K562 (cell line): ENCODE results near the gene GALNT16. TPM values are rescaled to one million over a fixed set of nuclear protein-coding genes. Genes with fewer than 3 reads are reported as not detected.

Experiments
- ATAC-seq: fragments of 200-7000 bp; cut with Tn5 transposase; 3 replicates; pipeline ENCODE4 v1.9.1; 2020; ENCODE audit warnings: moderate library complexity
- BruUV-seq: library from RNA; stranded (reverse); fragments of 400-500 nt; replicated peaks from 2 replicates; lab custom pipeline; 2021; lab: Mats Ljungman, UMichigan
- CTCF ChIA-PET: fragments of 300-600 bp; formaldehyde crosslinking; extraction: SDS; loops from one replicate; lab custom pipeline; 2021; ENCODE audit warnings: low intra/inter-chr PET ratio; lab: Yijun Ruan, JAX
- POLR2A ChIA-PET: fragments of 300-600, 350-650 bp; sonication (Branson Sonifier 250); formaldehyde crosslinking; extraction: SDS; loops from one replicate; lab custom pipeline; 2021; ENCODE audit warnings: antibody characterized with exemption, inconsistent platforms; lab: Yijun Ruan, JAX
- DNase-seq, 4 experiments: peaks; one replicate each; pipeline versions ENCODE4 v3.0.0 to v3.0.0-alpha.2; 2011 to 2018; ENCODE audit warnings: low spot score in 3 of 4, mixed read lengths in 3 of 4; ENCODE audit errors: extremely low read depth in 1 of 4
- FAIRE-seq: peaks from 2 replicates; lab custom pipeline; 2011; peaks lifted over from hg19 to GRCh38; lab: Jason Lieb, UNC
- H2AFZ ChIP-seq: 2 replicates; pipeline ENCODE4 v1.6.0; 2011; ENCODE audit warnings: low read depth, low read length, control low read depth, inconsistent platforms
- H3K27ac ChIP-seq: fragments of 200-600 bp; 3 replicates; pipeline ENCODE4 v1.8.0; 2011; ENCODE audit warnings: low read depth, mild to moderate bottlenecking, control low read depth, inconsistent platforms, low read length, moderate library complexity, mixed read lengths; ENCODE audit errors: extremely low read depth
- H3K27me3 ChIP-seq, 2 experiments: fragments of 300-600 bp in 1 of 2; 2 replicates in 1 of 2; 3 replicates in 1 of 2; pipeline versions ENCODE4 v1.6.0 to v1.8.0; 2011; ENCODE audit warnings: inconsistent platforms in 2 of 2, low read length in 2 of 2, mild to moderate bottlenecking in 1 of 2, mixed read lengths in 1 of 2, moderate library complexity in 1 of 2; ENCODE audit not compliant: control insufficient read depth in 2 of 2, insufficient read depth in 2 of 2
- H3K36me3 ChIP-seq: fragments of 300-600 bp; 3 replicates; pipeline ENCODE4 v1.8.0; 2011; ENCODE audit warnings: mild to moderate bottlenecking, low read length, inconsistent platforms; ENCODE audit not compliant: control insufficient read depth, insufficient read depth
- H3K4me1 ChIP-seq, 2 experiments: fragments of 200-600 bp in 1 of 2; replicated peaks in 1 of 2; 2 replicates in 1 of 2; 3 replicates in 1 of 2; pipeline versions ENCODE4 v1.5.1 to v1.8.0; 2011; ENCODE audit warnings: inconsistent platforms in 2 of 2, low read length in 2 of 2, mild to moderate bottlenecking in 1 of 2, mixed read lengths in 1 of 2, moderate library complexity in 1 of 2; ENCODE audit not compliant: control insufficient read depth in 2 of 2, insufficient read depth in 2 of 2
- H3K4me2 ChIP-seq: 2 replicates; pipeline ENCODE4 v1.6.1; 2011; ENCODE audit warnings: low read length, control low read depth, inconsistent platforms, mixed read lengths; ENCODE audit not compliant: insufficient read depth
- H3K4me3 ChIP-seq: fragments of 200-600 bp; sonication (generic), shearing (Covaris generic); 2 replicates; pipeline ENCODE4 v1.5.1; 2016; ENCODE audit warnings: control low read depth, inconsistent platforms
- H3K79me2 ChIP-seq: fragments of 200-600 bp; 3 replicates; pipeline ENCODE4 v1.8.0; 2011; ENCODE audit warnings: low read length, inconsistent platforms; ENCODE audit not compliant: control insufficient read depth, insufficient read depth
- H3K9ac ChIP-seq, 2 experiments: 2 replicates each; pipeline versions ENCODE4 v1.6.0 to v1.6.1; 2011; ENCODE audit warnings: low read depth in 2 of 2, low read length in 2 of 2, control low read depth in 1 of 2, inconsistent platforms in 1 of 2, mild to moderate bottlenecking in 1 of 2, mixed read lengths in 1 of 2; ENCODE audit not compliant: insufficient read depth in 1 of 2
- H3K9me1 ChIP-seq: one replicate; pipeline ENCODE4 v1.6.0; 2011; ENCODE audit warnings: inconsistent platforms, mild to moderate bottlenecking, low read length, moderate library complexity; ENCODE audit not compliant: control insufficient read depth, insufficient read depth
- H3K9me3 ChIP-seq: replicated peaks from 2 replicates; pipeline ENCODE4 v1.5.1; 2011; ENCODE audit warnings: low read depth, low read length, inconsistent platforms; ENCODE audit not compliant: control insufficient read depth, insufficient read depth
- H4K20me1 ChIP-seq: replicated peaks from 2 replicates; pipeline ENCODE4 v1.6.1; 2011; ENCODE audit warnings: low read length, inconsistent platforms, mixed read lengths; ENCODE audit not compliant: control insufficient read depth, insufficient read depth
- CTBP1 ChIP-seq: fragments of 450-650 bp; IDR thresholded peaks from 2 replicates; pipeline ENCODE4 v1.6.1; 2016; ENCODE audit warnings: borderline replicate concordance
- HMGXB4 ChIP-seq: sonication (generic); formaldehyde crosslinking; IDR thresholded peaks from 2 replicates; pipeline ENCODE4 v1.8.1; 2023; ENCODE audit warnings: mild to moderate bottlenecking, missing genetic modification reagents
- MCM5 ChIP-seq: fragments of 450-650 bp; IDR thresholded peaks from 2 replicates; pipeline ENCODE4 v1.6.1; 2016; ENCODE audit warnings: low read depth
- REST ChIP-seq, 2 experiments: fragments of 450-650 bp; formaldehyde crosslinking in 1 of 2; IDR thresholded peaks; 2 replicates each; pipeline versions ENCODE4 v1.4.0 to v1.6.1; 2014 to 2020; ENCODE audit warnings: mild to moderate bottlenecking in 2 of 2, borderline replicate concordance in 1 of 2, low read depth in 1 of 2
- RNF2 ChIP-seq: sonication (generic); IDR thresholded peaks from 2 replicates; pipeline ENCODE4 v1.6.1; 2016
- ZBTB43 ChIP-seq: sonication (generic); formaldehyde crosslinking; IDR thresholded peaks from 2 replicates; pipeline ENCODE4 v1.8.0; 2023; ENCODE audit warnings: mild to moderate bottlenecking, missing genetic modification reagents
- ZNF583 ChIP-seq: fragments of 250-450 bp; sonication (Bioruptor Pico); IDR thresholded peaks from 2 replicates; pipeline ENCODE4 v1.4.0; 2020
- WGBS: fragments of 100-300 bp; shearing (Covaris generic); methylation state at CpG from one replicate; pipeline ENCODE4 v1.1.6; 2016; ENCODE audit warnings: low coverage, mixed read lengths; ENCODE audit not compliant: insufficient coverage; ENCODE audit errors: missing lambda C conversion rate; 5-methylcytosine and 5-hydroxymethylcytosine counted together
- in situ Hi-C: fragments of 300-500 bp; cut with MboI; formaldehyde crosslinking; loops from 4 replicates; pipeline ENCODE4 v1.15.0; 2018; ENCODE audit warnings: inconsistent platforms, mixed read lengths
- intact Hi-C: fragments of 100-400 bp; cut with micrococcal nuclease; formaldehyde crosslinking; loops from 2 replicates; pipeline ENCODE4 v1.14.2; 2022
- polyA plus RNA-seq, 8 experiments: library from polyadenylated mRNA; depleted of rRNA in 4 of 8; stranded (reverse) in 5 of 8; unstranded in 3 of 8; fragments of >200 nt; fragmentation: Nextera tagmentation in 2 of 8; fragmentation: Illumina TruSeq in 1 of 8; extraction: Ambion mirVana in 2 of 8; extraction: Trizol in 1 of 8; gene quantifications; 2 replicates each; pipeline versions ENCODE4 v1.2.1 to v1.2.3, GENCODE V29; 2011 to 2014; ENCODE audit warnings: inconsistent platforms in 1 of 8, missing spikeins in 1 of 8
- total RNA-seq, 7 experiments: library from RNA; depleted of rRNA in 6 of 7; stranded (reverse); fragments of >200 nt in 6 of 7; fragmentation: Illumina TruSeq in 2 of 7; extraction: Trizol in 2 of 7; gene quantifications; 2 replicates each; pipeline versions ENCODE4 v1.2.1 to v1.2.3, GENCODE V29; 2011 to 2021; ENCODE audit warnings: low replicate concordance in 1 of 7
- TF ChIP-seq, protein P1 (sequence below): sonication (generic); formaldehyde crosslinking; IDR thresholded peaks from 2 replicates; pipeline ENCODE4 v1.8.1; 2023; ENCODE audit warnings: mild to moderate bottlenecking, missing genetic modification reagents

GALNT16 gene
- total and polyA plus RNA-seq, 9 of the 15 experiments (the other 6 are each of a cell fraction or from before 2014, with no cell fraction given), result not detected

GRCh38 chr14:69318241-69318640 is 58.3 kb downstream of the GALNT16 start:
- no peak overlapping the region for H2AFZ ChIP-seq
- no peak overlapping the region for H3K4me2 ChIP-seq
- H3K9me3 ChIP-seq, result no peaks in the 10 kb centered on the region
- TF ChIP-seq ZNF583 (CRISPR knock-in tag), result no peak
- TF ChIP-seq CTBP1, result no peak
- no peak for TF ChIP-seq HMGXB4 (CRISPR knock-in tag)
- TF ChIP-seq MCM5, result no peak
- TF ChIP-seq RNF2, result no peak
- no peak for TF ChIP-seq ZBTB43
- TF ChIP-seq REST (IDR thresholded peaks at IDR 0.05; ENCODE audit: borderline replicate concordance), result no peak
- no peak for TF ChIP-seq REST (CRISPR knock-in tag; IDR thresholded peaks at IDR 0.05; ENCODE audit: low read depth)
- TF ChIP-seq, protein P1, sequence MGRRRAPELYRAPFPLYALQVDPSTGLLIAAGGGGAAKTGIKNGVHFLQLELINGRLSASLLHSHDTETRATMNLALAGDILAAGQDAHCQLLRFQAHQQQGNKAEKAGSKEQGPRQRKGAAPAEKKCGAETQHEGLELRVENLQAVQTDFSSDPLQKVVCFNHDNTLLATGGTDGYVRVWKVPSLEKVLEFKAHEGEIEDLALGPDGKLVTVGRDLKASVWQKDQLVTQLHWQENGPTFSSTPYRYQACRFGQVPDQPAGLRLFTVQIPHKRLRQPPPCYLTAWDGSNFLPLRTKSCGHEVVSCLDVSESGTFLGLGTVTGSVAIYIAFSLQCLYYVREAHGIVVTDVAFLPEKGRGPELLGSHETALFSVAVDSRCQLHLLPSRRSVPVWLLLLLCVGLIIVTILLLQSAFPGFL, result no peak
- TF ChIP-seq, all 486 proteins: peak for 0
- FAIRE-seq (no peak), ATAC-seq (no peak), DNase-seq (no peak)
- no peak overlapping the region for H3K9ac ChIP-seq
- no peaks in the 10 kb centered on the region for H4K20me1 ChIP-seq
- no peak overlapping the region for H3K27ac ChIP-seq
- no peaks in the 10 kb centered on the region for H3K79me2 ChIP-seq
- in situ Hi-C loops (no loop called here), intact Hi-C loops (no loop called here)
- WGBS, result 8% methylated on average over 2 of the region's 2 CpGs
- POLR2A ChIA-PET, result interaction anchor here (0.9 kb wide), 1 partner anchor 15 kb away, joined by 4 read pairs; no protein-coding TSS in a partner anchor
- H3K4me1 ChIP-seq, result no peaks in the 10 kb centered on the region; a peak in 1 of 5 replicates
- H3K36me3 ChIP-seq, result no peaks in the 10 kb centered on the region
- BruUV-seq, result no TSS peak
- peaks cover 0 to 21% of the 10 kb centered on the region in 2 experiments; a peak in 4 of 5 replicates for H3K27me3 ChIP-seq
- H3K4me3 ChIP-seq, result no peak overlapping the region
- no peaks in the 10 kb centered on the region for H3K9me1 ChIP-seq
- CTCF ChIA-PET, result no interaction called here
